Measurements from ENCODE around the gene NMNAT3. TPM values are rescaled to one million over a fixed set of nuclear protein-coding genes. Genes with fewer than 3 reads are reported as not detected.

The NMNAT3 gene
- total RNA-seq, 1 experiment from 2014 or later: 1.3 TPM

- Mint-ChIP-seq H3K4me3 (no peak overlapping the region), H3K27me3 (ENCODE audit: low read depth) (no peaks in the 10 kb centered on the region; the same call in none of the 2 replicates), H3K36me3 (ENCODE audit: insufficient read depth in 1 of 3, low read depth in 3 of 3) (no peaks in the 10 kb centered on the region), H3K9me3 (no peaks in the 10 kb centered on the region), H3K27ac (no peak overlapping the region), H3K4me1 (no peaks in the 10 kb centered on the region)
- no peak for TF ChIP-seq CTCF (conservative IDR thresholded peaks at IDR 0.05)
- H4K91ac ChIP-seq (ENCODE audit: insufficient read length, low read depth, low read length): no peak overlapping the region
- H2BK12ac ChIP-seq (ENCODE audit: insufficient read length, low read depth, low read length): no peak overlapping the region
- H3K9ac ChIP-seq (ENCODE audit: extremely low read depth, insufficient read length, low read length): no peak overlapping the region
- H2AFZ ChIP-seq (ENCODE audit: low read length): no peak overlapping the region
- H2AK5ac ChIP-seq (ENCODE audit: insufficient read length, low read length): no peak overlapping the region
- H3K79me2 ChIP-seq (ENCODE audit: insufficient read depth, low read length): no peaks in the 10 kb centered on the region
- H2BK5ac ChIP-seq (ENCODE audit: insufficient read length, low read length): no peak overlapping the region
- no CpG with 5 or more reads among the region's 3 CpGs for WGBS (ENCODE audit: extremely low coverage, insufficient read length, low lambda C conversion rate)
- no peak overlapping the region for H3K4ac ChIP-seq (ENCODE audit: low read depth, low read length)
- no peaks in the 10 kb centered on the region for H3K4me1 ChIP-seq (ENCODE audit: insufficient read depth, low read length)
- H2BK120ac ChIP-seq (ENCODE audit: low read depth, low read length, poor library complexity, severe bottlenecking): no peak overlapping the region
- H4K20me1 ChIP-seq (ENCODE audit: control insufficient read depth, insufficient read depth, insufficient read length): no peaks in the 10 kb centered on the region
- H3K23me2 ChIP-seq (ENCODE audit: insufficient read length, low read depth, low read length, poor library complexity, severe bottlenecking): no peaks in the 10 kb centered on the region
- H3K4me2 ChIP-seq (ENCODE audit: insufficient read depth, insufficient read length, low read length): no peak overlapping the region
- no peak overlapping the region for H2BK15ac ChIP-seq (ENCODE audit: low read depth, low read length)
- no peak overlapping the region for H3K14ac ChIP-seq (ENCODE audit: insufficient read depth, low read length)
- no peak overlapping the region for H2BK20ac ChIP-seq (ENCODE audit: low read depth, low read length, poor library complexity, severe bottlenecking)
- no peak overlapping the region for H4K8ac ChIP-seq (replicated peaks; ENCODE audit: insufficient read length, low read depth, low read length)
- no peak overlapping the region for H3K56ac ChIP-seq (ENCODE audit: insufficient read length, low read depth, low read length)
- H3K27ac ChIP-seq (ENCODE audit: insufficient read length, low read depth, low read length): no peak overlapping the region
- H3K79me1 ChIP-seq (ENCODE audit: insufficient read depth, low read depth, low read length, poor library complexity, severe bottlenecking): no peaks in the 10 kb centered on the region
- H3K9me3 ChIP-seq (ENCODE audit: control insufficient read depth, low read depth, low read length): no peaks in the 10 kb centered on the region
- H4K5ac ChIP-seq (ENCODE audit: insufficient read length, low read depth, low read length): no peak overlapping the region
- H3T11ph ChIP-seq (ENCODE audit: low read length): no peak overlapping the region
- no peaks in the 10 kb centered on the region for H3K27me3 ChIP-seq (ENCODE audit: insufficient read depth, low read length)
- H3K18ac ChIP-seq (ENCODE audit: insufficient read length, low read depth, low read length): no peak overlapping the region
- H3K23ac ChIP-seq (ENCODE audit: insufficient read length, low read depth, low read length): no peak overlapping the region
- DNase-seq: no peak
Measured at GRCh38 chr3:139620438-139620837, 57.3 kb downstream of the NMNAT3 start.
